22Rv1 (cell line): ENCODE measurements around the gene CCDC60.

ENCODE experiments used
- H3K27ac ChIP-seq: fragments of 450-650 bp; 2 replicates; pipeline ENCODE4 v1.5.1; 2017
- CTCF ChIP-seq: fragments of 450-650 bp; IDR thresholded peaks from 2 replicates; pipeline ENCODE4 v1.5.1; 2017; ENCODE audit warnings: mild to moderate bottlenecking
- ZFX ChIP-seq: fragments of 450-650 bp; IDR thresholded peaks from 2 replicates; pipeline ENCODE4 v1.6.1; 2017; ENCODE audit warnings: antibody characterized with exemption, borderline replicate concordance

CCDC60 gene

GRCh38 chr12:119363037-119363436 lies 28.5 kb downstream of the CCDC60 start:
- TF ChIP-seq CTCF (no peak), ZFX (no peak)
- H3K27ac ChIP-seq = no peak overlapping the region

- TF ChIP-seq ZFX = no peak
- TF ChIP-seq CTCF = no peak
- no peak overlapping the region for H3K27ac ChIP-seq
These were observed 29.0 kb downstream of the CCDC60 start for GRCh38 chr12:119363490-119363889.

- no peak overlapping the region for H3K27ac ChIP-seq
- TF ChIP-seq ZFX = no peak
- no peak for TF ChIP-seq CTCF
These were observed 30.9 kb downstream of the CCDC60 start for GRCh38 chr12:119365451-119365850.

GRCh38 chr12:119366007-119366406 lies 31.5 kb downstream of the CCDC60 start:
- no peak for TF ChIP-seq CTCF
- no peak for TF ChIP-seq ZFX
- H3K27ac ChIP-seq = no peak overlapping the region

- TF ChIP-seq ZFX = no peak
- no peak for TF ChIP-seq CTCF
- no peak overlapping the region for H3K27ac ChIP-seq
These were observed 34.6 kb downstream of the CCDC60 start for GRCh38 chr12:119369161-119369560.

- TF ChIP-seq ZFX = no peak
- no peak for TF ChIP-seq CTCF
- H3K27ac ChIP-seq = no peak overlapping the region
These were observed 35.5 kb downstream of the CCDC60 start for GRCh38 chr12:119369907-119370546.

GRCh38 chr12:119372540-119372939 lies 38.0 kb downstream of the CCDC60 start:
- TF ChIP-seq CTCF (no peak), ZFX (no peak)
- H3K27ac ChIP-seq = no peak overlapping the region
